ENCODE data around the gene SNRPA. TPM values are rescaled to one million over a fixed set of nuclear protein-coding genes. Genes with fewer than 3 reads are reported as not detected.

The SNRPA gene
- total and polyA plus RNA-seq, 2 of the 13 experiments (the other 11 are each of a cell fraction or from before 2014, with no cell fraction given): 59.6 to 162 TPM

DNA sequence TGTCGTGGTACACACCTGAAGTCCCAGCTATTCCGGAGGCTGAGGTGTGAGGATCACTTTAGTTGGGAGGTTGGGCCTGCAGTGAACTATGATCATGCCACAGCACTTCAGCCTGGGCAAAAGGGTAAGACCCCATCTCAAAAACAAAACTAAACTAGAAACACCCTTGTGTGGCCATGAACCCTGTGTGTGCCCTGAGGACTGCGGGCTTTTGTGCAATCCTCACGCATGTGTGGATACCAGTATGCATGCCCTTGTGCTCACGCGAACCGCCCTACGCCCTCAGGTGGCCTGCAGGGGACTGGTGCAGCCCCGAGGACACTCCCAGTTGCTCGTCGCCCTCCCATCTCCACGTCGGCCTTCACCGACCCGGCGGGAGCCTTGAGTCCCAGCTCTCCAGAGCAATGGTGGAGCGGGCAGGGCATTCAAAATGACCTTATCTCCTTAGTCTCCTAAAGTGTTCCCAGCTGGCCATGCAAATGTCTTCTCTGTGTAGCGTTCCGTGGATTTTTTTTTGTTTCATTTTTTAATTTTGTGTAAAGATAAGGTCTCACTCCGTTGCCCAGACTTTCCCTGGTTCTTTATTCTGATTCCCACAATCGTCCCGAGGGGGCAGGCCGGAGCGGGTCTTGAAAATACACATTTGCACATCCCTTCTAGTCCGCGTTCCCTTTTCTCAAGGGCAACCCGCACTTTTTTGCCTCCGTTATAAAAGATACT, 47.1 kb downstream of the SNRPA start (continued):
- no peak for TF ChIP-seq FOXP1 (IDR thresholded peaks at IDR 0.05)
- no peak; the same call in 1 of the 2 replicates for TF ChIP-seq FOXP1 (CRISPR knock-in tag; IDR thresholded peaks at IDR 0.05)
- TF ChIP-seq HDAC1 (CRISPR knock-in tag; IDR thresholded peaks at IDR 0.05): peak; percentile 78
- TF ChIP-seq ZNF75D (CRISPR knock-in tag; IDR thresholded peaks at IDR 0.05; ENCODE audit: borderline replicate concordance): no peak
- TF ChIP-seq, protein P1, sequence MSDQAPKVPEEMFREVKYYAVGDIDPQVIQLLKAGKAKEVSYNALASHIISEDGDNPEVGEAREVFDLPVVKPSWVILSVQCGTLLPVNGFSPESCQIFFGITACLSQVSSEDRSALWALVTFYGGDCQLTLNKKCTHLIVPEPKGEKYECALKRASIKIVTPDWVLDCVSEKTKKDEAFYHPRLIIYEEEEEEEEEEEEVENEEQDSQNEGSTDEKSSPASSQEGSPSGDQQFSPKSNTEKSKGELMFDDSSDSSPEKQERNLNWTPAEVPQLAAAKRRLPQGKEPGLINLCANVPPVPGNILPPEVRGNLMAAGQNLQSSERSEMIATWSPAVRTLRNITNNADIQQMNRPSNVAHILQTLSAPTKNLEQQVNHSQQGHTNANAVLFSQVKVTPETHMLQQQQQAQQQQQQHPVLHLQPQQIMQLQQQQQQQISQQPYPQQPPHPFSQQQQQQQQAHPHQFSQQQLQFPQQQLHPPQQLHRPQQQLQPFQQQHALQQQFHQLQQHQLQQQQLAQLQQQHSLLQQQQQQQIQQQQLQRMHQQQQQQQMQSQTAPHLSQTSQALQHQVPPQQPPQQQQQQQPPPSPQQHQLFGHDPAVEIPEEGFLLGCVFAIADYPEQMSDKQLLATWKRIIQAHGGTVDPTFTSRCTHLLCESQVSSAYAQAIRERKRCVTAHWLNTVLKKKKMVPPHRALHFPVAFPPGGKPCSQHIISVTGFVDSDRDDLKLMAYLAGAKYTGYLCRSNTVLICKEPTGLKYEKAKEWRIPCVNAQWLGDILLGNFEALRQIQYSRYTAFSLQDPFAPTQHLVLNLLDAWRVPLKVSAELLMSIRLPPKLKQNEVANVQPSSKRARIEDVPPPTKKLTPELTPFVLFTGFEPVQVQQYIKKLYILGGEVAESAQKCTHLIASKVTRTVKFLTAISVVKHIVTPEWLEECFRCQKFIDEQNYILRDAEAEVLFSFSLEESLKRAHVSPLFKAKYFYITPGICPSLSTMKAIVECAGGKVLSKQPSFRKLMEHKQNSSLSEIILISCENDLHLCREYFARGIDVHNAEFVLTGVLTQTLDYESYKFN (CRISPR knock-in tag; conservative IDR thresholded peaks at IDR 0.05): peak; percentile 50
- TF ChIP-seq ZNF138 (CRISPR knock-in tag; IDR thresholded peaks at IDR 0.05; ENCODE audit: low read depth): no peak
- TF ChIP-seq TEAD2 (CRISPR knock-in tag; IDR thresholded peaks at IDR 0.05): peak; percentile 29; the same call in 1 of the 2 replicates
- no peak for TF ChIP-seq SETDB1 (CRISPR knock-in tag; IDR thresholded peaks at IDR 0.05; ENCODE audit: borderline replicate concordance)
- 0 out of 2 replicates have a peak, but pooled peaks have one; percentile 45 for TF ChIP-seq NKX3-1 (CRISPR knock-in tag; IDR thresholded peaks at IDR 0.05)
- TF ChIP-seq, protein P2, sequence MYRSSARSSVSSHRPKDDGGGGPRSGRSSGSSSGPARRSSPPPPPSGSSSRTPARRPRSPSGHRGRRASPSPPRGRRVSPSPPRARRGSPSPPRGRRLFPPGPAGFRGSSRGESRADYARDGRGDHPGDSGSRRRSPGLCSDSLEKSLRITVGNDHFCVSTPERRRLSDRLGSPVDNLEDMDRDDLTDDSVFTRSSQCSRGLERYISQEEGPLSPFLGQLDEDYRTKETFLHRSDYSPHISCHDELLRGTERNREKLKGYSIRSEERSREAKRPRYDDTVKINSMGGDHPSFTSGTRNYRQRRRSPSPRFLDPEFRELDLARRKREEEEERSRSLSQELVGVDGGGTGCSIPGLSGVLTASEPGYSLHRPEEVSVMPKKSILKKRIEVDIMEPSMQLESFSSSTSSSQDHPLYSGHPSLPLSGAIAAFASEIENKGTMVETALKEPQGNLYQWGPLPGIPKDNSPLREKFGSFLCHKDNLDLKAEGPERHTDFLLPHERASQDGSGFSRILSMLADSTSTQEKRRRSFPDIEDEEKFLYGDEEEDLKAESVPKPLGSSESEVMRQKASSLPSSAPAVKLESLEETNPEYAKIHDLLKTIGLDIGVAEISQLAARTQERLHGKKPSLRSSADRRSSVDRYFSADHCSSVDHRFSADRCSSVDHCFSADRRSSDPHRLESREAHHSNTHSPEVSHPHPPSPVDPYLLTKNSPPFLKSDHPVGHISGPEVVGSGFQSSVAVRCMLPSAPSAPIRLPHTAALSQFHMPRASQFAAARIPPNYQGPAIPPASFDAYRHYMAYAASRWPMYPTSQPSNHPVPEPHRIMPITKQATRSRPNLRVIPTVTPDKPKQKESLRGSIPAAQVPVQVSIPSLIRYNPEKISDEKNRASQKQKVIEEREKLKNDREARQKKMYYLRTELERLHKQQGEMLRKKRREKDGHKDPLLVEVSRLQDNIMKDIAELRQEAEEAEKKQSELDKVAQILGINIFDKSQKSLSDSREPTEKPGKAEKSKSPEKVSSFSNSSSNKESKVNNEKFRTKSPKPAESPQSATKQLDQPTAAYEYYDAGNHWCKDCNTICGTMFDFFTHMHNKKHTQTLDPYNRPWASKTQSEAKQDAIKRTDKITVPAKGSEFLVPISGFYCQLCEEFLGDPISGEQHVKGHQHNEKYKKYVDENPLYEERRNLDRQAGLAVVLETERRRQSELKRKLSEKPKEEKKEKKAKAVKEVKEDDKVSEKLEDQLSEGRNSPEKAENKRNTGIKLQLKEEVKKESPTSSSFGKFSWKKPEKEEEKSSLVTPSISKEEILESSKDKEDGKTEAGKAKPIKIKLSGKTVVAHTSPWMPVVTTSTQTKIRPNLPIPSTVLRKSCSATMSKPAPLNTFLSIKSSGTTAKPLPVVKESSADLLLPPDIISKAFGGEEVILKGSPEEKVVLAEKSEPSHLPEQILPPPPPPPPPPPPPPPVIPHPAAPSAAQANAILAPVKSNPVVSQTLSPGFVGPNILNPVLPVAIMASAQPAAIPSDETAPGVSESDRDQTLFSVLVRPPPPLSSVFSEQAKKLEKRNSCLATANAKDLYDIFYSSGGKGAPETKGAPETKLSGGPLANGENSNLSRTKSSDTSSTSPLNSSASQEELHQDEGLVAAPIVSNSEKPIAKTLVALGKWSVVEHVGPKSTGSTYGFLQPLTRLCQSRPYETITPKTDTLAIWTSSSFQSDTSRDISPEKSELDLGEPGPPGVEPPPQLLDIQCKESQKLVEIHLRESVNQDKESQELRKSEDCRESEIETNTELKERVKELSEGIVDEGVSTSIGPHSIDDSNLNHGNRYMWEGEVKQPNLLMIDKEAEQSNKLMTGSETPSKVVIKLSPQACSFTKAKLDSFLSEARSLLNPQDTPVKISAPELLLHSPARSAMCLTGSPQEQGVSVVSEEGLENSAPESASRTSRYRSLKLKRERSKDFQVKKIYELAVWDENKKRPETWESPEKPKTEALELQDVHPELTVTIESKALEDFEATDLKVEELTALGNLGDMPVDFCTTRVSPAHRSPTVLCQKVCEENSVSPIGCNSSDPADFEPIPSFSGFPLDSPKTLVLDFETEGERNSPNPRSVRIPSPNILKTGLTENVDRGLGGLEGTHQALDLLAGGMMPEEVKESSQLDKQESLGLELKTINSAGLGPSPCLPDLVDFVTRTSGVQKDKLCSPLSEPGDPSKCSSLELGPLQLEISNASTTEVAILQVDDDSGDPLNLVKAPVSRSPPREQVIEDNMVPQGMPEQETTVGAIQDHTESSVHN (CRISPR knock-in tag; IDR thresholded peaks at IDR 0.05): peak; percentile 48; the same call in 1 of the 2 replicates
- TF ChIP-seq, protein P3, sequence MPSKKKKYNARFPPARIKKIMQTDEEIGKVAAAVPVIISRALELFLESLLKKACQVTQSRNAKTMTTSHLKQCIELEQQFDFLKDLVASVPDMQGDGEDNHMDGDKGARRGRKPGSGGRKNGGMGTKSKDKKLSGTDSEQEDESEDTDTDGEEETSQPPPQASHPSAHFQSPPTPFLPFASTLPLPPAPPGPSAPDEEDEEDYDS (CRISPR knock-in tag; IDR thresholded peaks at IDR 0.05): no peak; the same call in 1 of the 2 replicates
- TF ChIP-seq ZNF850 (CRISPR knock-in tag; conservative IDR thresholded peaks at IDR 0.05): no peak
- peak; percentile 79 for TF ChIP-seq ERF (CRISPR knock-in tag; IDR thresholded peaks at IDR 0.05)
- TF ChIP-seq, protein P4, sequence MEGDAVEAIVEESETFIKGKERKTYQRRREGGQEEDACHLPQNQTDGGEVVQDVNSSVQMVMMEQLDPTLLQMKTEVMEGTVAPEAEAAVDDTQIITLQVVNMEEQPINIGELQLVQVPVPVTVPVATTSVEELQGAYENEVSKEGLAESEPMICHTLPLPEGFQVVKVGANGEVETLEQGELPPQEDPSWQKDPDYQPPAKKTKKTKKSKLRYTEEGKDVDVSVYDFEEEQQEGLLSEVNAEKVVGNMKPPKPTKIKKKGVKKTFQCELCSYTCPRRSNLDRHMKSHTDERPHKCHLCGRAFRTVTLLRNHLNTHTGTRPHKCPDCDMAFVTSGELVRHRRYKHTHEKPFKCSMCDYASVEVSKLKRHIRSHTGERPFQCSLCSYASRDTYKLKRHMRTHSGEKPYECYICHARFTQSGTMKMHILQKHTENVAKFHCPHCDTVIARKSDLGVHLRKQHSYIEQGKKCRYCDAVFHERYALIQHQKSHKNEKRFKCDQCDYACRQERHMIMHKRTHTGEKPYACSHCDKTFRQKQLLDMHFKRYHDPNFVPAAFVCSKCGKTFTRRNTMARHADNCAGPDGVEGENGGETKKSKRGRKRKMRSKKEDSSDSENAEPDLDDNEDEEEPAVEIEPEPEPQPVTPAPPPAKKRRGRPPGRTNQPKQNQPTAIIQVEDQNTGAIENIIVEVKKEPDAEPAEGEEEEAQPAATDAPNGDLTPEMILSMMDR (CRISPR knock-in tag; IDR thresholded peaks at IDR 0.05): peak; percentile 89
- TF ChIP-seq ETV6 (CRISPR knock-in tag; conservative IDR thresholded peaks at IDR 0.05): 0 out of 2 replicates have a peak, but pooled peaks have one; percentile 36
- no peak; the same call in 1 of the 2 replicates for TF ChIP-seq ZNF180 (CRISPR knock-in tag; IDR thresholded peaks at IDR 0.05; ENCODE audit: borderline replicate concordance, low read depth)

All from HepG2 (cell line).